ENCODE data around the gene PARP15.

DNA sequence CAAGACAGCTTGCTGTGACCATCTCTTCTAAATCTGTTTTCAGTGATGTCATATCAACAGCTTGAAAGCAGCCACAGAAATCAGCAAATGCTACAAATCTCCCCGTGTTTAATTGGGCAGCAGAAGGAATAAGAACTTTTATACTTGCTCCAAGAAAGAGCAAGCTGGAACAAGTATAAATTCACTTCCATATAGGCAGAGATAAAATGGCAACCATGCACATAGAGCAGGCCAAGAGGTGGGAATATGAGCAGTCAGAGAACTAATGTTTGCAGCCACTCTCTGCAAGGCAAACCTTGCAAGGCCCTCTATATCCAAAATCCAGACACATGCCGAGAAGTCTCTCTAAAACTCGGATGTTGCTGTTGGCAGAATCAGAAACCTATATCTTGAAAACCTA, 29.4 kb upstream of the PARP15 start:
- TF ChIP-seq, protein P1, sequence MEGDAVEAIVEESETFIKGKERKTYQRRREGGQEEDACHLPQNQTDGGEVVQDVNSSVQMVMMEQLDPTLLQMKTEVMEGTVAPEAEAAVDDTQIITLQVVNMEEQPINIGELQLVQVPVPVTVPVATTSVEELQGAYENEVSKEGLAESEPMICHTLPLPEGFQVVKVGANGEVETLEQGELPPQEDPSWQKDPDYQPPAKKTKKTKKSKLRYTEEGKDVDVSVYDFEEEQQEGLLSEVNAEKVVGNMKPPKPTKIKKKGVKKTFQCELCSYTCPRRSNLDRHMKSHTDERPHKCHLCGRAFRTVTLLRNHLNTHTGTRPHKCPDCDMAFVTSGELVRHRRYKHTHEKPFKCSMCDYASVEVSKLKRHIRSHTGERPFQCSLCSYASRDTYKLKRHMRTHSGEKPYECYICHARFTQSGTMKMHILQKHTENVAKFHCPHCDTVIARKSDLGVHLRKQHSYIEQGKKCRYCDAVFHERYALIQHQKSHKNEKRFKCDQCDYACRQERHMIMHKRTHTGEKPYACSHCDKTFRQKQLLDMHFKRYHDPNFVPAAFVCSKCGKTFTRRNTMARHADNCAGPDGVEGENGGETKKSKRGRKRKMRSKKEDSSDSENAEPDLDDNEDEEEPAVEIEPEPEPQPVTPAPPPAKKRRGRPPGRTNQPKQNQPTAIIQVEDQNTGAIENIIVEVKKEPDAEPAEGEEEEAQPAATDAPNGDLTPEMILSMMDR (IDR thresholded peaks at IDR 0.05), result no peak
- TF ChIP-seq EZH2phosphoT487 (IDR thresholded peaks at IDR 0.05) (no peak), EZH2 (IDR thresholded peaks at IDR 0.05) (no peak)
